ENCODE measurements around the gene DOK7.
"Not testable (repeated sequence)": the region's sequence is repeated elsewhere in the genome, so short reads cannot be mapped to it uniquely, and the experiment has no call there.

DNA sequence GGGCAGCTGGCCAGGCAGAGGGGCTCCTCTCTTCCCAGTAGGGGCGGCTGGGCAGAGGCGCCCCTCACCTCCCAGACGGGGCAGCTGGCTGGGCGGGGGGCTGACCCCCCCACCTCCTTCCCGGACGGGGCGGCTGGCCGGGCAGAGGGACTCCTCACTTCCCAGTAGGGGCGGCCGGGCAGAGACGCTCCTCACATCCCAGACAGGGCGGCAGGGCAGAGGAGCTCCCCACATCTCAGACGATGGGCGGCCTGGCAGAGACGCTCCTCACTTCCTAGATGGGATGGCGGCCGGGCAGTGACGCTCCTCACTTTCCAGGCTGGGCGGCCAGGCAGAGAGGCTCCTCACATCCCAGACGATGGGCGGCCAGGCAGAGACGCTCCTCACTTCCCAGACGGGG, 75.8 kb downstream of the DOK7 start:
- not testable (repeated sequence) for TF ChIP-seq POLR2A (IDR thresholded peaks at IDR 0.05)
- TF ChIP-seq, protein P1, sequence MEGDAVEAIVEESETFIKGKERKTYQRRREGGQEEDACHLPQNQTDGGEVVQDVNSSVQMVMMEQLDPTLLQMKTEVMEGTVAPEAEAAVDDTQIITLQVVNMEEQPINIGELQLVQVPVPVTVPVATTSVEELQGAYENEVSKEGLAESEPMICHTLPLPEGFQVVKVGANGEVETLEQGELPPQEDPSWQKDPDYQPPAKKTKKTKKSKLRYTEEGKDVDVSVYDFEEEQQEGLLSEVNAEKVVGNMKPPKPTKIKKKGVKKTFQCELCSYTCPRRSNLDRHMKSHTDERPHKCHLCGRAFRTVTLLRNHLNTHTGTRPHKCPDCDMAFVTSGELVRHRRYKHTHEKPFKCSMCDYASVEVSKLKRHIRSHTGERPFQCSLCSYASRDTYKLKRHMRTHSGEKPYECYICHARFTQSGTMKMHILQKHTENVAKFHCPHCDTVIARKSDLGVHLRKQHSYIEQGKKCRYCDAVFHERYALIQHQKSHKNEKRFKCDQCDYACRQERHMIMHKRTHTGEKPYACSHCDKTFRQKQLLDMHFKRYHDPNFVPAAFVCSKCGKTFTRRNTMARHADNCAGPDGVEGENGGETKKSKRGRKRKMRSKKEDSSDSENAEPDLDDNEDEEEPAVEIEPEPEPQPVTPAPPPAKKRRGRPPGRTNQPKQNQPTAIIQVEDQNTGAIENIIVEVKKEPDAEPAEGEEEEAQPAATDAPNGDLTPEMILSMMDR (IDR thresholded peaks at IDR 0.05), result not testable (repeated sequence)

Data from testis (tissue), 2 donors.